Measurements from ENCODE around the gene MAP3K4. TPM values are rescaled to one million over a fixed set of nuclear protein-coding genes. Genes with fewer than 3 reads are reported as not detected.

MAP3K4 gene
- total and polyA plus RNA-seq, 2 of the 8 experiments (the other 6 are each of a cell fraction or from before 2014, with no cell fraction given), result 16.6 to 51.6 TPM

DNA sequence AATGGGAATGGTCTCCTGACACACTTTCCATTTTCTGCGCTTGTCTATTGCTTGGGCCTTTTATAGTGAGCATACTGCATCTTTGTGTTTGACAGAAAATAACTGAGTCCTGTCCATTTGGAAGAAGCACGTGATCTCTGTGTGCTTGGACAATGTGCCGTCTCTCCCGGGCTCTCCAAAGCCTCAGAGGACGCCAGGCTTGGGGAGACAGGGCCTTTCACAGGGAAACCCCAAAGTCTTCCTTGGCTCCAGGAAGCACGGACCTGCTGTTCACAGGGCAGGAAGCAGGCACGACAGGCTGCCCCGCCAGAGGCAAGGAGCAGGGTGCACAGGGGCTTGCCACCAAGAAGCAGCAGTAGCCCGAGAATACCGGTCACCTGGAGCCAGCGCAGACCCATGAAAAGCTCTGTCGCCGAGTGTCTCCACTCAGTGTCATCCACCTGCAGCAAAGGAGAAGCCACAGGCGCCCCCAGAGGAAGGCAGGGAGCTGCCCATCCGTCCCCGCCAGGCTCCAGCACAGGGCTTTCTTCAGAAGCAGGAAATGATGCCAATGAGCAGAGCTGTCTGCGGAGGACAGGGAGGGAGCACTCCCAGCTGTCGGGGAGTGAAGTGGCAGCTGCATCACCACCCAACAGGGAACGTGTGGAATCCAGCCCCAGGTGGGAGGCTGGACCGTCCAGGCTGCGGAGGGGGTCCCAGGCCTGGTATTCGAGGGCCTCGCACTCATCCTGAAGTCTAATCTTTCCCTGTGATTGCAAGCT lies 147.2 kb downstream of the MAP3K4 start:
- Histone ChIP-seq H2BK15ac (ENCODE audit: low read length) (no peak overlapping the region), H3K23me2 (ENCODE audit: low read depth, low read length) (no peaks in the 10 kb centered on the region), H3K27me3 (replicated peaks in 1 of 4; ENCODE audit: control insufficient read depth in 3 of 4, extremely low read depth in 1 of 4, insufficient read depth in 3 of 4, low read length in 3 of 4) (no peaks in the 10 kb centered on the region), H2BK20ac (ENCODE audit: low read length) (no peak overlapping the region), H2BK5ac (ENCODE audit: low read depth, low read length) (no peak overlapping the region), H3K23ac (ENCODE audit: insufficient read length) (no peak overlapping the region), H3K4me1 (replicated peaks in 1 of 4; ENCODE audit: control insufficient read depth in 3 of 4, insufficient read depth in 4 of 4, low read length in 3 of 4) (no peaks in the 10 kb centered on the region; a peak in 1 of 7 replicates), H3K4me2 (ENCODE audit: insufficient read depth in 1 of 2, low read depth in 2 of 2, low read length in 2 of 2) (no peak overlapping the region), H3K27ac (ENCODE audit: low read depth, low read length) (no peak overlapping the region), H4K91ac (replicated peaks; ENCODE audit: insufficient read length, low read length) (no peak overlapping the region), H3K4ac (replicated peaks; ENCODE audit: insufficient read length, low read depth, low read length) (no peak overlapping the region), H3K79me1 (ENCODE audit: low read depth, low read length) (no peaks in the 10 kb centered on the region), H3K9ac (replicated peaks in 1 of 4; ENCODE audit: extremely low read depth in 1 of 4, low read depth in 3 of 4, low read length in 3 of 4) (no peak overlapping the region), H2BK120ac (replicated peaks; ENCODE audit: low read depth, low read length) (no peak overlapping the region), H3K18ac (ENCODE audit: extremely low read depth, low read length) (no peak overlapping the region), H2BK12ac (ENCODE audit: low read depth, low read length) (no peak overlapping the region), H4K5ac (ENCODE audit: insufficient read length, low read depth, low read length) (no peak overlapping the region), H3K9me3 (ENCODE audit: insufficient read depth in 2 of 2, low read depth in 1 of 2, low read length in 1 of 2) (no peaks in the 10 kb centered on the region), H4K20me1 (replicated peaks in 1 of 2; ENCODE audit: control insufficient read depth in 1 of 2, insufficient read depth in 2 of 2, low read length in 2 of 2) (peaks cover 0 to 5% of the 10 kb centered on the region in 2 experiments), H3K4me3 (ENCODE audit: extremely low read depth in 1 of 4, insufficient read depth in 2 of 4, low read depth in 3 of 4, low read length in 4 of 4) (no peak overlapping the region), H3K79me2 (ENCODE audit: control insufficient read depth in 1 of 2, insufficient read depth in 2 of 2, low read length in 2 of 2) (no peaks in the 10 kb centered on the region), H3K14ac (ENCODE audit: insufficient read length) (no peak overlapping the region), H4K8ac (ENCODE audit: extremely low read depth, insufficient read depth, low read length) (0 out of 2 replicates have a peak overlapping the region, but pooled peaks have one; percentile 53), H3K56ac (replicated peaks; ENCODE audit: insufficient read length, low read depth, low read length) (no peak overlapping the region), H2AFZ (ENCODE audit: low read length) (no peak overlapping the region), H2AK5ac (ENCODE audit: low read depth, low read length) (no peak overlapping the region), H3K36me3 (ENCODE audit: control insufficient read depth in 2 of 4, insufficient read depth in 4 of 4, low read length in 3 of 4) (peaks cover 2 to 22% (median 13%) of the 10 kb centered on the region in 4 experiments; a peak in 4 of 8 replicates)
- CTCF ChIA-PET (ENCODE audit: partially characterized antibody), result interaction anchor here (0.6 to 5.0 kb wide), 10 partner anchors 12 to 300 kb away, joined by 3 to 77 read pairs (median 4); no protein-coding TSS in a partner anchor
- DNase-seq (ENCODE audit: low read depth in 1 of 2, low spot score in 2 of 2) (no peak), FAIRE-seq (no peak)
- TF ChIP-seq, protein P1, sequence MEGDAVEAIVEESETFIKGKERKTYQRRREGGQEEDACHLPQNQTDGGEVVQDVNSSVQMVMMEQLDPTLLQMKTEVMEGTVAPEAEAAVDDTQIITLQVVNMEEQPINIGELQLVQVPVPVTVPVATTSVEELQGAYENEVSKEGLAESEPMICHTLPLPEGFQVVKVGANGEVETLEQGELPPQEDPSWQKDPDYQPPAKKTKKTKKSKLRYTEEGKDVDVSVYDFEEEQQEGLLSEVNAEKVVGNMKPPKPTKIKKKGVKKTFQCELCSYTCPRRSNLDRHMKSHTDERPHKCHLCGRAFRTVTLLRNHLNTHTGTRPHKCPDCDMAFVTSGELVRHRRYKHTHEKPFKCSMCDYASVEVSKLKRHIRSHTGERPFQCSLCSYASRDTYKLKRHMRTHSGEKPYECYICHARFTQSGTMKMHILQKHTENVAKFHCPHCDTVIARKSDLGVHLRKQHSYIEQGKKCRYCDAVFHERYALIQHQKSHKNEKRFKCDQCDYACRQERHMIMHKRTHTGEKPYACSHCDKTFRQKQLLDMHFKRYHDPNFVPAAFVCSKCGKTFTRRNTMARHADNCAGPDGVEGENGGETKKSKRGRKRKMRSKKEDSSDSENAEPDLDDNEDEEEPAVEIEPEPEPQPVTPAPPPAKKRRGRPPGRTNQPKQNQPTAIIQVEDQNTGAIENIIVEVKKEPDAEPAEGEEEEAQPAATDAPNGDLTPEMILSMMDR (IDR thresholded peaks at IDR 0.05; ENCODE audit: control extremely low read depth in 1 of 3, insufficient read depth in 1 of 3, low read depth in 1 of 3, low read length in 3 of 3), result peak in 2 of 3 experiments; percentile 11 to 16; a peak in 2 of 4 replicates
- peak in 1 of 2 experiments; percentile 3; a peak in 1 of 4 replicates for TF ChIP-seq RAD21 (IDR thresholded peaks at IDR 0.05 in 1 of 2, conservative IDR thresholded peaks at IDR 0.05 in 1 of 2; ENCODE audit: low read depth in 2 of 2, low read length in 2 of 2)
- TF ChIP-seq EP300 (IDR thresholded peaks at IDR 0.05; ENCODE audit: borderline replicate concordance in 1 of 2, low read depth in 2 of 2, low read length in 2 of 2), result no peak
- WGBS, 2 experiments (ENCODE audit: extremely low coverage in 1 of 2, insufficient coverage in 1 of 2, insufficient read length in 1 of 2, insufficient replicate concordance in 2 of 2, low coverage in 1 of 2, low lambda C conversion rate in 2 of 2, missing lambda C conversion rate in 1 of 2), result 90% methylated on average over 21 of the region's 23 CpGs; no CpG with 5 or more reads in 1 of the 2 experiments
- POLR2A ChIA-PET (ENCODE audit: partially characterized antibody), result no interaction called here
